ENCODE measurements around the gene HAUS5.

HAUS5 gene

DNA sequence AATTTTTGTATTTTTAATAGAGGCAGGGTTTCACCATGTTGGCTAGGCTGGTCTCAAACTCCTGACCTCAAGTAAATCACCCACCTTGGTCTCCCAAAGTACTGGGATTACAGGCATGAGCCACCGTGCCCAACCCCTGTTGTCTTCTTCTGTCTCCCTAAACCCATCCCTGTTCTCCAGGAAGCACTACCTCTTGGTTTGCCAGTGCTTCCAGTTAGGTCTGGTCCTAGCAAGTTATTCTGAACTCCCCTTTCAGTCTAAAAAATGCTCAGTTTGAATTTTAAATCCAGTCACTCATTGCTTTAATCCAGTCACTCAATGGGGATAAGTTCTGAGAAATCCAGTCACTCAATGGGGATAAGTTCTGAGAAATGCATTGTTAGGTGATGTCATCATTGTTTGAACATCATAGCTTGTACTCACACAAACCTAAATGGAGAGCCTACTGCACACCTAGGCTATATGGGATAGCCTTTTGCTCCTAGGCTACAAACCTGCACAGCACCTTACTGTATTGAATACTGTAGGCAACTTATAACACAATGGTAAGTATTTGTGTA, 41.0 kb upstream of the HAUS5 start:
- no peak overlapping the region for H3K27ac ChIP-seq
- TF ChIP-seq, protein P1, sequence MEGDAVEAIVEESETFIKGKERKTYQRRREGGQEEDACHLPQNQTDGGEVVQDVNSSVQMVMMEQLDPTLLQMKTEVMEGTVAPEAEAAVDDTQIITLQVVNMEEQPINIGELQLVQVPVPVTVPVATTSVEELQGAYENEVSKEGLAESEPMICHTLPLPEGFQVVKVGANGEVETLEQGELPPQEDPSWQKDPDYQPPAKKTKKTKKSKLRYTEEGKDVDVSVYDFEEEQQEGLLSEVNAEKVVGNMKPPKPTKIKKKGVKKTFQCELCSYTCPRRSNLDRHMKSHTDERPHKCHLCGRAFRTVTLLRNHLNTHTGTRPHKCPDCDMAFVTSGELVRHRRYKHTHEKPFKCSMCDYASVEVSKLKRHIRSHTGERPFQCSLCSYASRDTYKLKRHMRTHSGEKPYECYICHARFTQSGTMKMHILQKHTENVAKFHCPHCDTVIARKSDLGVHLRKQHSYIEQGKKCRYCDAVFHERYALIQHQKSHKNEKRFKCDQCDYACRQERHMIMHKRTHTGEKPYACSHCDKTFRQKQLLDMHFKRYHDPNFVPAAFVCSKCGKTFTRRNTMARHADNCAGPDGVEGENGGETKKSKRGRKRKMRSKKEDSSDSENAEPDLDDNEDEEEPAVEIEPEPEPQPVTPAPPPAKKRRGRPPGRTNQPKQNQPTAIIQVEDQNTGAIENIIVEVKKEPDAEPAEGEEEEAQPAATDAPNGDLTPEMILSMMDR (IDR thresholded peaks at IDR 0.05): no peak
- TF ChIP-seq ZFX (IDR thresholded peaks at IDR 0.05; ENCODE audit: borderline replicate concordance): no peak

DNA sequence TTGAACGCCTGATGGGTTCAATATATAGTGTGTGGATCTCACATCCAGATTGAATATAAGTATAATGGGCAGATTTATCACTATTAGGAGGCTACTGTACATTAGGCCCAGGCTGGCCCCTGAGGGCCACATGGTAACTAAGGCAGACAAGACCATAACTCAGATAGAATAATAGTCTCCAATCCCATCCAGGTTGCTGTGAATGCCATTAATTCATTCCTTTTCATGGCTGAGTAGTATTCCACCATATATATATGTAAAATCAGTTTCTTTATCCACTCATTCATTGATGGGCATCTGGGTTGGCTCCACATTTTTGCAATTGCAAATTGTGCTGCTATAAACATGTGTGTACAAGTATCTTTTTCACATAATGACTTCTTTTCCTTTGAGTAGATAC, 34.6 kb upstream of the HAUS5 start:
- TF ChIP-seq, protein P1 (IDR thresholded peaks at IDR 0.05): no peak
- TF ChIP-seq ZFX (IDR thresholded peaks at IDR 0.05; ENCODE audit: borderline replicate concordance): no peak
- no peak overlapping the region for H3K27ac ChIP-seq

DNA sequence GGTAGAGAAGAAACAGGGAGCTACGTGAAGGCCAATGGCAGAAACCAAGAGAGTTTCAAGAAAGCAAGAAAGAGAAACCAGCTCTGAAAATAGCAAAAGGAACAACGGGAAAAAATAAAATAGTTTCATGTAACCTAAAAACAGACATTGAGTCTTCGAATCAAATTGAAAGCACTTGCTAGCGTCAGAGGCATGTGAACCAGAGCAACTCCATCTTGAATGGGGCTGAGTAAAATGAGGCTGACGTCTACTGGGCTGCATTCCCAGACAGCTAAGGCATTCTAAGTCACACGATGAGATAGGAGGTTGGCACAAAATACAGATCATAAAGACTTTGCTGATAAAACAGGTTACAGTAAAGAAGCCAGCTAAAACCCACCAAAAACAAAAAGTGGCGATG, 33.8 kb upstream of the HAUS5 start:
- TF ChIP-seq ZFX (IDR thresholded peaks at IDR 0.05; ENCODE audit: borderline replicate concordance): no peak
- TF ChIP-seq, protein P1 (IDR thresholded peaks at IDR 0.05): no peak
- H3K27ac ChIP-seq: no peak overlapping the region

DNA sequence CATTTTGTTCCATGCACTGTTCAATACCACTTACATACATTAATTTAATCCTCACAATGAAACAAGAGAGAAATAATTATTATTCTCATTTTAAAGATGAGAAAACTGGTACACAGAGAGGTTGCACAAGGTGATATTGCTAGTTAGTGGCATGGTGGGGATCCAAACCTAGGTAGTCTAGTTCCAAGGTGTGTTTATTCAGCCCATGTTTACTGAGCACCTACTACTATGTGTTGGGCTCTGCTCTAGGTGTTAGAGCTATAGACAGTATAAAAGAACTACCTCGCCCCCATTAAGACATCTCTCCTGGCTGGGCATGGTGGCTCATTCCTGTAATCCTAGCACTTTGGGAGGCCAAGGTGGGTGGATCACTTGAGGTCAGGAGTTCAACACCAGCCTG, 29.8 kb upstream of the HAUS5 start:
- TF ChIP-seq ZFX (IDR thresholded peaks at IDR 0.05; ENCODE audit: borderline replicate concordance): no peak
- TF ChIP-seq, protein P1 (IDR thresholded peaks at IDR 0.05): no peak
- H3K27ac ChIP-seq: no peak overlapping the region

DNA sequence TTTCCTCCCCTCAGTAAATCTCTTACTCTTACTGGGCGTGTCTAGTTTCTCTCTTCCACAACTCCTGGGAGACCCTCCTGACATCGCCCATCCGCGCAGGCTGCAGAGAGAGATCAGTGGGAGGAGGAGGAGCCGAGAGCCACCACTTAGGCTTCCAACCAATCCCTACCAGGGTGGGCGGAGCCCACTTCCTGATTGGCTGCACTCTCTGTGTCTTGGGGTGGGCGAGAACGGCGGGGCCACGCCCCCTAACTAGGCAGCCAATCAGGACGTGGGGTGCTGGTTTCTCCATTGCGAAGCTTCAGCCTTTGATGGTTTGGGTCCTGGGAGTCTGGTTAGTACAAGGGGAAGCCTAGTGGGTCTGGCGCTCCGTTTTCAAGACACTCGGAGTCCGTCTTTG, 26.7 kb upstream of the HAUS5 start, which contains the start of gene PMIS2:
PMIS2 (plus strand) TSS at position 326 of the 400 bp plus-strand sequence. CDS start 87 bp downstream, outside the sequence.
- no peak for TF ChIP-seq ZFX (IDR thresholded peaks at IDR 0.05; ENCODE audit: borderline replicate concordance)
- TF ChIP-seq, protein P1 (IDR thresholded peaks at IDR 0.05): no peak
- H3K27ac ChIP-seq: no peak within 1 kb of the TSS

DNA sequence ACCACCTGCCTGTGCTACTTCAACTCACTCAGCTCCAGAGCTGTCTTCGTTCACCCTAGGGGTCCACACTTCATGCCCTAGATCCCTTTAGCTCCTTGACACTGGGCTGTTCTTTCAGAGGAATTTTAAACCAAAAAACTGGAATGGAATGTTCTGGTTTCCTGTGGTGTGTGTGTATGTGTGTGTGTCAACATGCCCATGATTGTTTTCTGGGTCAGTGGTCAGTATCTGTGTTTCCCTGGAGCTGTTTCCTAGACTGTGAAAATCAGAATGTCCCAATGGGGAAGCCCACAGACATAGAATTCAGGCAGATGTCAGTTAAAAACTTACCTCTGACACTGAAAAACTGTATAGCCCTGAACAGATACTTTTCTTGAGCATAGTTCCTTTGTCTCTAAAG, 25.2 kb upstream of the HAUS5 start:
- no peak overlapping the region for H3K27ac ChIP-seq
- no peak for TF ChIP-seq ZFX (IDR thresholded peaks at IDR 0.05; ENCODE audit: borderline replicate concordance)
- TF ChIP-seq, protein P1 (IDR thresholded peaks at IDR 0.05): no peak

DNA sequence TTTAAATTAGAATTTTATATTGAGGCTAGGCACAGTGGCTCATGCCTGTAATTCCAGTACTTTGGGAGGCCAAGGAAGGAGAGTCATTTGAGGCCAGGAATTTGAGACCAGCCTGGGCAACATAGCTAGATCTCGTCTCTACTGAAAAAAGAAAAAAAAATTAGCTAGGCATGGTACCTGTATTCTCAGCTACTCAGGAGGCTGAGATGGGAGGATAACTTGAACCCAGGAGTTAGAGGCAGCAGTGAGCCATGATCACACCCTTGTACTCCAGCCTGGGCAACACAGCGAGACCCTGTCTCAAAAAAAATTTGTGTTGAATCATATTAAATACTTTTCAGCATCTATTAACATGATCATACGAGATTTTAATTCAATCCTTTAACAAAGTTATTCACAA, 21.7 kb upstream of the HAUS5 start:
- no peak overlapping the region for H3K27ac ChIP-seq
- TF ChIP-seq, protein P1 (IDR thresholded peaks at IDR 0.05): no peak
- no peak for TF ChIP-seq ZFX (IDR thresholded peaks at IDR 0.05; ENCODE audit: borderline replicate concordance)

All from 22Rv1 (cell line).